ENCODE measurements around the gene PLXNA1. TPM values are rescaled to one million over a fixed set of nuclear protein-coding genes. Genes with fewer than 3 reads are reported as not detected.

The PLXNA1 gene
- total RNA-seq, 1 donor: 107 TPM

DNA sequence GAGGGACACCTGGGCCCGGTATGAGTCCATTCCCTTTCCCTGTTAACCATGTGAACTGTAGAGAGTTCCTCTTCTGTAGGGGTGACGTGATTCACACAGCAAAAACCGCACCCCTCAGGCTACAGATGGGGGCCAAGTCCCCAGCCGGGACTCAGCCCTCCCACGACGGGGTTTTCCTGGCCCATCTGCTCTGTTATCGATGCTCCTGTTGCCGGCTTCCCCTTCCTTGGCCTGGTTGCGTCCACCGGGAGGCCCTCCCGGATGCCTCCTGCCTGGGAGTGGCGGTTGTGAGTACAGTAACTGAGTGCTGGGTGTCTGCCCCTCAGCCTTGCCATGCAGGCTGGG lies 817 bp upstream of the PLXNA1 start:
- Histone ChIP-seq H3K27me3 (ENCODE audit: insufficient read depth, low read length) (no peaks in the 10 kb centered on the region), H3K9me3 (ENCODE audit: low read depth, low read length) (no peaks in the 10 kb centered on the region), H2AFZ (ENCODE audit: low read length) (peak overlapping the region; percentile 81), H3K36me3 (ENCODE audit: insufficient read depth, low read length) (no peaks in the 10 kb centered on the region), H4K20me1 (ENCODE audit: insufficient read depth, low read length) (peaks cover 31% of the 10 kb centered on the region), H3K79me2 (ENCODE audit: insufficient read depth, low read length) (peaks cover 36% of the 10 kb centered on the region), H3K27ac (ENCODE audit: low read depth, low read length) (peak overlapping the region; percentile 63), H3K4me1 (ENCODE audit: insufficient read depth, low read length) (peaks cover 23% of the 10 kb centered on the region), H3K4me2 (ENCODE audit: insufficient read depth, low read length) (peak overlapping the region; percentile 78), H3K4me3 (ENCODE audit: insufficient read depth, low read length) (peak overlapping the region; percentile 70)
- TF ChIP-seq CTCF (IDR thresholded peaks at IDR 0.05; ENCODE audit: extremely low read depth, low read depth, low read length): no peak
- no peak for DNase-seq (ENCODE audit: insufficient read length, low spot score, missing footprints)

DNA sequence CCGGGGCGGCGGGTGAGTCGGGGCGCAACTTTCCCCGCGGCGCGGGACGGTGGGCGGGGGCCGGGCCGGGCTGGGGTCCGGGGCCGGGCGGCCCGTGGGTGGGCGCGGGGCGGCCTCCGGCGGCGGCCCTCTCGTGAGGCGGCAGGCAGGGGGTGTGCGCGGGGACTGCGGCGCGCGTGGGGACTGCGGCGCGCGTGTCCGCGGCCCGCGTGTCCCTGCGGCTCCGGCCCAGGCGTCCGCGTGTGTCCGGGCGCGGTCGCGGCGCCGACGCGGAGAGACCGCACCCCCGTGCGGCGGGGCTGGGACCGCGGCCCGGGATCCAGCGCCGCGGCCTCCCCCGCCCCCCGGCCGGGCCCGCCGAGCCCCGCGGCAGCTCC lies 349 bp downstream of the PLXNA1 start:
- TF ChIP-seq CTCF (IDR thresholded peaks at IDR 0.05; ENCODE audit: extremely low read depth, low read depth, low read length): no peak
- no peak overlapping the region for H2AFZ ChIP-seq (ENCODE audit: low read length)
- peaks cover 23% of the 10 kb centered on the region for H3K4me1 ChIP-seq (ENCODE audit: insufficient read depth, low read length)
- H3K9me3 ChIP-seq (ENCODE audit: low read depth, low read length): no peaks in the 10 kb centered on the region
- no peaks in the 10 kb centered on the region for H3K36me3 ChIP-seq (ENCODE audit: insufficient read depth, low read length)
- peak; percentile 97 for DNase-seq (ENCODE audit: insufficient read length, low spot score, missing footprints)
- no peak overlapping the region for H3K27ac ChIP-seq (ENCODE audit: low read depth, low read length)
- peaks cover 48% of the 10 kb centered on the region for H3K79me2 ChIP-seq (ENCODE audit: insufficient read depth, low read length)
- H3K4me2 ChIP-seq (ENCODE audit: insufficient read depth, low read length): no peak overlapping the region
- H4K20me1 ChIP-seq (ENCODE audit: insufficient read depth, low read length): peaks cover 43% of the 10 kb centered on the region
- no peaks in the 10 kb centered on the region for H3K27me3 ChIP-seq (ENCODE audit: insufficient read depth, low read length)
- peak overlapping the region; percentile 83 for H3K4me3 ChIP-seq (ENCODE audit: insufficient read depth, low read length)

GRCh38 chr3:126983653-126984390 lies 907 bp downstream of the PLXNA1 start:
- peak overlapping the region; percentile 53 for H3K27ac ChIP-seq (ENCODE audit: low read depth, low read length)
- DNase-seq (ENCODE audit: insufficient read length, low spot score, missing footprints): peak; percentile 96
- TF ChIP-seq CTCF (IDR thresholded peaks at IDR 0.05; ENCODE audit: extremely low read depth, low read depth, low read length): no peak
- H2AFZ ChIP-seq (ENCODE audit: low read length): peak overlapping the region; percentile 22
- H4K20me1 ChIP-seq (ENCODE audit: insufficient read depth, low read length): peaks cover 48% of the 10 kb centered on the region
- peak overlapping the region; percentile 76 for H3K4me2 ChIP-seq (ENCODE audit: insufficient read depth, low read length)
- peaks cover 53% of the 10 kb centered on the region for H3K79me2 ChIP-seq (ENCODE audit: insufficient read depth, low read length)
- H3K27me3 ChIP-seq (ENCODE audit: insufficient read depth, low read length): no peaks in the 10 kb centered on the region
- no peaks in the 10 kb centered on the region for H3K9me3 ChIP-seq (ENCODE audit: low read depth, low read length)
- peaks cover 2% of the 10 kb centered on the region for H3K36me3 ChIP-seq (ENCODE audit: insufficient read depth, low read length)
- H3K4me3 ChIP-seq (ENCODE audit: insufficient read depth, low read length): peak overlapping the region; percentile 83
- H3K4me1 ChIP-seq (ENCODE audit: insufficient read depth, low read length): peaks cover 23% of the 10 kb centered on the region

- H3K79me2 ChIP-seq (ENCODE audit: insufficient read depth, low read length): peaks cover 61% of the 10 kb centered on the region
- peaks cover 55% of the 10 kb centered on the region for H4K20me1 ChIP-seq (ENCODE audit: insufficient read depth, low read length)
- no peak overlapping the region for H2AFZ ChIP-seq (ENCODE audit: low read length)
- peak overlapping the region; percentile 76 for H3K4me2 ChIP-seq (ENCODE audit: insufficient read depth, low read length)
- no peak for TF ChIP-seq CTCF (IDR thresholded peaks at IDR 0.05; ENCODE audit: extremely low read depth, low read depth, low read length)
- H3K4me1 ChIP-seq (ENCODE audit: insufficient read depth, low read length): peaks cover 23% of the 10 kb centered on the region
- peak overlapping the region; percentile 83 for H3K4me3 ChIP-seq (ENCODE audit: insufficient read depth, low read length)
- no peaks in the 10 kb centered on the region for H3K9me3 ChIP-seq (ENCODE audit: low read depth, low read length)
- no peaks in the 10 kb centered on the region for H3K27me3 ChIP-seq (ENCODE audit: insufficient read depth, low read length)
- DNase-seq (ENCODE audit: insufficient read length, low spot score, missing footprints): peak; percentile 89
- H3K36me3 ChIP-seq (ENCODE audit: insufficient read depth, low read length): peaks cover 7% of the 10 kb centered on the region
- H3K27ac ChIP-seq (ENCODE audit: low read depth, low read length): peak overlapping the region; percentile 53
These were observed 1.6 kb downstream of the PLXNA1 start for GRCh38 chr3:126984391-126985131.
